Natural killer cell (primary cell): ENCODE measurements around the gene TMEM89. TPM values are rescaled to one million over a fixed set of nuclear protein-coding genes. Genes with fewer than 3 reads are reported as not detected.

Experiments
- ATAC-seq, 3 donors: fragments of 150-1000 bp in 2 of 3; fragments of 200-7000 bp in 1 of 3; cut with Tn5 transposase; 1 replicate in 1 of 3; 2 replicates in 2 of 3; pipeline ENCODE4 v1.10.0; 2021; ENCODE audit warnings: mild to moderate bottlenecking in 2 of 3, moderate library complexity in 2 of 3
- DNase-seq, 2 donors: peaks; one replicate each; pipeline versions ENCODE4 v3.0.0 to v3.0.0-alpha.2; 2013 to 2021; ENCODE audit warnings: mixed read lengths in 1 of 2
- H3K27ac ChIP-seq: one replicate; pipeline ENCODE4 v1.5.1; 2013; ENCODE audit warnings: mild to moderate bottlenecking, low read length
- H3K27me3 ChIP-seq: one replicate; pipeline ENCODE4 v1.6.1; 2013; ENCODE audit warnings: low read length; ENCODE audit not compliant: control insufficient read depth, insufficient read depth
- H3K36me3 ChIP-seq: one replicate; pipeline ENCODE4 v1.6.1; 2013; ENCODE audit warnings: low read length; ENCODE audit not compliant: control insufficient read depth, insufficient read depth
- H3K4me1 ChIP-seq: one replicate; pipeline ENCODE4 v1.6.1; 2013; ENCODE audit warnings: low read length; ENCODE audit not compliant: control insufficient read depth, insufficient read depth
- H3K4me3 ChIP-seq: one replicate; pipeline ENCODE4 v1.5.1; 2013; ENCODE audit warnings: low read length
- H3K9me3 ChIP-seq: one replicate; pipeline ENCODE4 v1.6.1; 2013; ENCODE audit warnings: low read length; ENCODE audit not compliant: control insufficient read depth, insufficient read depth
- H3K27ac Mint-ChIP-seq, 2 donors: one replicate each; pipeline ENCODE4 v1.8.0; 2022; ENCODE audit warnings: mild to moderate bottlenecking in 2 of 2, mixed read lengths in 2 of 2, moderate library complexity in 1 of 2
- H3K27me3 Mint-ChIP-seq, 2 donors: one replicate each; pipeline ENCODE4 v1.8.0; 2022; ENCODE audit warnings: low read depth in 2 of 2, mixed read lengths in 2 of 2
- H3K36me3 Mint-ChIP-seq: one replicate; pipeline ENCODE4 v1.8.0; 2022; ENCODE audit warnings: mixed read lengths
- H3K4me1 Mint-ChIP-seq, 2 donors: one replicate each; pipeline ENCODE4 v1.8.0; 2022; ENCODE audit warnings: mixed read lengths in 2 of 2
- H3K4me3 Mint-ChIP-seq: one replicate; pipeline ENCODE4 v1.8.0; 2022; ENCODE audit warnings: mild to moderate bottlenecking, moderate library complexity, mixed read lengths
- H3K9me3 Mint-ChIP-seq, 2 donors: one replicate each; pipeline ENCODE4 v1.8.0; 2022; ENCODE audit warnings: mixed read lengths in 2 of 2
- CTCF ChIP-seq: fragments of 200-600 bp; IDR thresholded peaks from one replicate; pipeline ENCODE4 v1.8.0; 2022; ENCODE audit warnings: antibody characterized with exemption
- WGBS: methylation state at CpG from one replicate; pipeline ENCODE4 v1.1.7; 2013; ENCODE audit warnings: missing lambda C conversion rate; ENCODE audit not compliant: insufficient coverage; 5-methylcytosine and 5-hydroxymethylcytosine counted together
- intact Hi-C: fragments of 100-400 bp; cut with micrococcal nuclease; formaldehyde crosslinking; loops from one replicate; pipeline ENCODE4 v1.14.2; 2022
- total RNA-seq, 4 donors: library from RNA; stranded (reverse); fragments of 120-200 nt in 1 of 4; gene quantifications; one replicate each; pipeline versions ENCODE4 v1.2.3 to v1.2.4, GENCODE V29; 2013 to 2022

The TMEM89 gene
- total RNA-seq, 3 donors from 2014 or later (not counting 1 experiment from before 2014, with no cell fraction given) = not detected

- H3K27ac Mint-ChIP-seq = no peak overlapping the region
Observed at GRCh38 chr3:48592519-48593087, 29.0 kb downstream of the TMEM89 start.

GRCh38 chr3:48591886-48592518, 29.6 kb downstream of the TMEM89 start:
- Histone ChIP-seq H3K4me3 (no peak overlapping the region), H3K36me3 (no peaks in the 10 kb centered on the region), H3K27me3 (peaks cover 2% of the 10 kb centered on the region), H3K9me3 (no peaks in the 10 kb centered on the region), H3K27ac (no peak overlapping the region), H3K4me1 (no peaks in the 10 kb centered on the region)
- WGBS = 90% methylated on average over 22 of the region's 22 CpGs
- intact Hi-C loops = no loop called here
- no peak for ATAC-seq
- no peak overlapping the region for H3K27ac Mint-ChIP-seq
- no peak for TF ChIP-seq CTCF
- no peak for DNase-seq
- H3K36me3 Mint-ChIP-seq = no peaks in the 10 kb centered on the region
- H3K4me3 Mint-ChIP-seq = no peak overlapping the region
- no peaks in the 10 kb centered on the region for H3K9me3 Mint-ChIP-seq
- H3K4me1 Mint-ChIP-seq = peaks cover 0 to 12% of the 10 kb centered on the region in 2 donors
- H3K27me3 Mint-ChIP-seq = peaks cover 25 to 31% of the 10 kb centered on the region in 2 donors

More at GRCh38 chr3:48592519-48593087, 29.0 kb downstream of the TMEM89 start:
- peaks cover 2% of the 10 kb centered on the region for H3K27me3 ChIP-seq
- no peaks in the 10 kb centered on the region for H3K9me3 ChIP-seq
- DNase-seq = no peak
- H3K4me3 ChIP-seq = no peak overlapping the region
- no peak for TF ChIP-seq CTCF
- H3K27me3 Mint-ChIP-seq = peaks cover 25 to 33% of the 10 kb centered on the region in 2 donors
- peaks cover 0 to 17% of the 10 kb centered on the region in 2 donors for H3K4me1 Mint-ChIP-seq
- WGBS = 88% methylated on average over 21 of the region's 21 CpGs
- ATAC-seq = no peak
- no peak overlapping the region for H3K27ac ChIP-seq
- no peaks in the 10 kb centered on the region for H3K36me3 ChIP-seq
- no peaks in the 10 kb centered on the region for H3K36me3 Mint-ChIP-seq
- no peak overlapping the region for H3K4me3 Mint-ChIP-seq
- intact Hi-C loops = no loop called here
- no peaks in the 10 kb centered on the region for H3K4me1 ChIP-seq
- no peaks in the 10 kb centered on the region for H3K9me3 Mint-ChIP-seq

- Histone ChIP-seq H3K9me3 (no peaks in the 10 kb centered on the region), H3K4me1 (no peaks in the 10 kb centered on the region), H3K27me3 (peaks cover 2% of the 10 kb centered on the region), H3K27ac (no peak overlapping the region), H3K4me3 (no peak overlapping the region), H3K36me3 (no peaks in the 10 kb centered on the region)
- Mint-ChIP-seq H3K27ac (no peak overlapping the region), H3K36me3 (no peaks in the 10 kb centered on the region), H3K4me3 (no peak overlapping the region), H3K27me3 (peaks cover 25 to 30% of the 10 kb centered on the region in 2 donors), H3K4me1 (peaks cover 0 to 11% of the 10 kb centered on the region in 2 donors), H3K9me3 (no peaks in the 10 kb centered on the region)
- intact Hi-C loops = no loop called here
- TF ChIP-seq CTCF = no peak
- no peak for DNase-seq
- WGBS = 90% methylated on average over 14 of the region's 14 CpGs
- ATAC-seq = no peak
Observed at GRCh38 chr3:48591436-48591835, 30.1 kb downstream of the TMEM89 start.
